C4-2B (cell line): Measurements from ENCODE around the gene NKAPL.

Experiments used
- ZFX ChIP-seq: fragments of 450-650 bp; IDR thresholded peaks from 2 replicates; pipeline ENCODE4 v1.6.1; 2017
- TF ChIP-seq, protein P1 (sequence below): fragments of 450-650 bp; conservative IDR thresholded peaks from 2 replicates; pipeline ENCODE4 v1.5.1; 2017; ENCODE audit warnings: mild to moderate bottlenecking

DNA sequence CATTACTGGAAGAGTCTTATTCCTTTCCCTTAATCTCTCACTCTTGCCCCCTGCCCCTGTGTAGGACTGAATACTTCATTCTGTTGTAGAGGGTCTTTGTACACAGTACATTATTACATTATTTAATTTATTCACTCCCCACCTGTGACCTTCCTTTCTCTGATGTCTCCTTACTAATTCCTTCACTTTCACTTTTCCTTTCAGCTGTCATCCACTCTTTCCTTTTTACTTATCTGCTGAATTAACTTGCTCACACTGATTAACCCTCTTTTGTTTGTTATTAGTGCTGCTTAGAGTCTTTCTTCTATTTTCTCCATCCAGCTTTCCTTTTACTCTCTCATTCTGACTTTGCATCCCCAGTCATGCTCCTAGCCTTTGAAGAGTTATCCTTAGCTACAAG, 15.8 kb downstream of the NKAPL start:
- TF ChIP-seq, protein P1, sequence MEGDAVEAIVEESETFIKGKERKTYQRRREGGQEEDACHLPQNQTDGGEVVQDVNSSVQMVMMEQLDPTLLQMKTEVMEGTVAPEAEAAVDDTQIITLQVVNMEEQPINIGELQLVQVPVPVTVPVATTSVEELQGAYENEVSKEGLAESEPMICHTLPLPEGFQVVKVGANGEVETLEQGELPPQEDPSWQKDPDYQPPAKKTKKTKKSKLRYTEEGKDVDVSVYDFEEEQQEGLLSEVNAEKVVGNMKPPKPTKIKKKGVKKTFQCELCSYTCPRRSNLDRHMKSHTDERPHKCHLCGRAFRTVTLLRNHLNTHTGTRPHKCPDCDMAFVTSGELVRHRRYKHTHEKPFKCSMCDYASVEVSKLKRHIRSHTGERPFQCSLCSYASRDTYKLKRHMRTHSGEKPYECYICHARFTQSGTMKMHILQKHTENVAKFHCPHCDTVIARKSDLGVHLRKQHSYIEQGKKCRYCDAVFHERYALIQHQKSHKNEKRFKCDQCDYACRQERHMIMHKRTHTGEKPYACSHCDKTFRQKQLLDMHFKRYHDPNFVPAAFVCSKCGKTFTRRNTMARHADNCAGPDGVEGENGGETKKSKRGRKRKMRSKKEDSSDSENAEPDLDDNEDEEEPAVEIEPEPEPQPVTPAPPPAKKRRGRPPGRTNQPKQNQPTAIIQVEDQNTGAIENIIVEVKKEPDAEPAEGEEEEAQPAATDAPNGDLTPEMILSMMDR: no peak
- TF ChIP-seq ZFX: no peak
